Stimulated activated naive CD8-positive, alpha-beta T cell treated with anti-CD3 and anti-CD28 coated beads, Interleukin-15, amount 100 ng/mL, for 72 hours (primary cell): ENCODE data around the gene FGF12.
"Not testable (repeated sequence)": the region's sequence is repeated elsewhere in the genome, so short reads cannot be mapped to it uniquely, and the experiment has no call there.

Source experiments
- ATAC-seq: fragments of 150-1000 bp; cut with Tn5 transposase; 2 replicates; pipeline ENCODE4 v1.10.0; 2021; ENCODE audit warnings: mild to moderate bottlenecking, moderate library complexity
- DNase-seq, 2 donors: peaks; one replicate each; pipeline ENCODE4 v3.0.0; 2021 to 2022
- H3K27ac Mint-ChIP-seq, 2 donors: one replicate each; pipeline ENCODE4 v1.8.0; 2022; ENCODE audit warnings: mild to moderate bottlenecking in 2 of 2, mixed read lengths in 2 of 2, moderate library complexity in 2 of 2
- H3K27me3 Mint-ChIP-seq: one replicate; pipeline ENCODE4 v1.8.0; 2022; ENCODE audit warnings: mixed read lengths
- H3K4me1 Mint-ChIP-seq: one replicate; pipeline ENCODE4 v1.8.0; 2022; ENCODE audit warnings: mild to moderate bottlenecking, mixed read lengths
- H3K4me3 Mint-ChIP-seq, 2 donors: one replicate each; pipeline ENCODE4 v1.8.0; 2022; ENCODE audit warnings: mild to moderate bottlenecking in 2 of 2, mixed read lengths in 2 of 2, moderate library complexity in 1 of 2
- H3K9me3 Mint-ChIP-seq, 2 donors: one replicate each; pipeline ENCODE4 v1.8.0; 2022; ENCODE audit warnings: mixed read lengths in 2 of 2

FGF12 gene

GRCh38 chr3:192641919-192642318 is 85.4 kb downstream of the FGF12 start:
- DNase-seq (no peak), ATAC-seq (no peak)
- no peaks in the 10 kb centered on the region for H3K4me1 Mint-ChIP-seq
- no peak overlapping the region for H3K27ac Mint-ChIP-seq
- peaks cover 8% of the 10 kb centered on the region for H3K27me3 Mint-ChIP-seq
- no peaks in the 10 kb centered on the region for H3K9me3 Mint-ChIP-seq
- H3K4me3 Mint-ChIP-seq: no peak overlapping the region

GRCh38 chr3:192639987-192640386 is 87.4 kb downstream of the FGF12 start:
- H3K9me3 Mint-ChIP-seq: no peaks in the 10 kb centered on the region
- no peaks in the 10 kb centered on the region for H3K4me1 Mint-ChIP-seq
- H3K27ac Mint-ChIP-seq: no peak overlapping the region

GRCh38 chr3:192637803-192638202 is 89.5 kb downstream of the FGF12 start:
- no peak overlapping the region for H3K4me3 Mint-ChIP-seq
- no peaks in the 10 kb centered on the region for H3K9me3 Mint-ChIP-seq
- DNase-seq: no peak
- no peaks in the 10 kb centered on the region for H3K4me1 Mint-ChIP-seq
- no peak for ATAC-seq
- H3K27me3 Mint-ChIP-seq: no peaks in the 10 kb centered on the region
- no peak overlapping the region for H3K27ac Mint-ChIP-seq

More at GRCh38 chr3:192639987-192640386, 87.4 kb downstream of the FGF12 start:
- peaks cover 6% of the 10 kb centered on the region for H3K27me3 Mint-ChIP-seq
- H3K4me3 Mint-ChIP-seq: no peak overlapping the region
- DNase-seq: no peak
- no peak for ATAC-seq

GRCh38 chr3:192636517-192637444 is 90.6 kb downstream of the FGF12 start:
- no peaks in the 10 kb centered on the region for H3K9me3 Mint-ChIP-seq

GRCh38 chr3:192629429-192629828 is 97.9 kb downstream of the FGF12 start:
- Mint-ChIP-seq H3K4me3 (no peak overlapping the region), H3K4me1 (no peaks in the 10 kb centered on the region), H3K27ac (no peak overlapping the region), H3K9me3 (peaks cover 0 to 9% of the 10 kb centered on the region in 2 donors), H3K27me3 (no peaks in the 10 kb centered on the region)
- no peak for ATAC-seq
- DNase-seq: no peak

More at GRCh38 chr3:192636517-192637444, 90.6 kb downstream of the FGF12 start:
- ATAC-seq (no peak), DNase-seq (no peak)
- Mint-ChIP-seq H3K27me3 (no peaks in the 10 kb centered on the region), H3K4me1 (no peaks in the 10 kb centered on the region), H3K4me3 (no peak overlapping the region), H3K27ac (no peak overlapping the region)

GRCh38 chr3:192621909-192622308 is 105.4 kb downstream of the FGF12 start:
- no peak overlapping the region for H3K27ac Mint-ChIP-seq
- no peaks in the 10 kb centered on the region for H3K9me3 Mint-ChIP-seq
- no peak overlapping the region for H3K4me3 Mint-ChIP-seq
- DNase-seq: no peak
- no peaks in the 10 kb centered on the region for H3K4me1 Mint-ChIP-seq
- ATAC-seq: no peak
- H3K27me3 Mint-ChIP-seq: no peaks in the 10 kb centered on the region

- no peaks in the 10 kb centered on the region for H3K4me1 Mint-ChIP-seq
- no peak for ATAC-seq
- no peak overlapping the region for H3K27ac Mint-ChIP-seq
These were observed 107.1 kb downstream of the FGF12 start for GRCh38 chr3:192620275-192620674.

GRCh38 chr3:192611411-192611810 is 115.9 kb downstream of the FGF12 start:
- ATAC-seq (no peak), DNase-seq (no peak)
- H3K4me1 Mint-ChIP-seq: no peaks in the 10 kb centered on the region
- H3K27me3 Mint-ChIP-seq: no peaks in the 10 kb centered on the region
- no peak overlapping the region for H3K4me3 Mint-ChIP-seq
- H3K27ac Mint-ChIP-seq: no peak overlapping the region
- H3K9me3 Mint-ChIP-seq: no peaks in the 10 kb centered on the region

More at GRCh38 chr3:192620275-192620674, 107.1 kb downstream of the FGF12 start:
- no peaks in the 10 kb centered on the region for H3K27me3 Mint-ChIP-seq
- H3K9me3 Mint-ChIP-seq: no peaks in the 10 kb centered on the region
- no peak overlapping the region for H3K4me3 Mint-ChIP-seq
- DNase-seq: no peak

- Mint-ChIP-seq H3K4me1 (no peaks in the 10 kb centered on the region), H3K9me3 (peaks cover 2 to 3% of the 10 kb centered on the region in 2 donors), H3K27me3 (no peaks in the 10 kb centered on the region), H3K27ac (no peak overlapping the region), H3K4me3 (no peak overlapping the region)
- ATAC-seq: no peak
- DNase-seq: no peak
These were observed 118.4 kb downstream of the FGF12 start for GRCh38 chr3:192608726-192609600.

GRCh38 chr3:192607798-192608197 is 119.5 kb downstream of the FGF12 start:
- Mint-ChIP-seq H3K27me3 (no peaks in the 10 kb centered on the region), H3K9me3 (peaks cover 4 to 13% of the 10 kb centered on the region in 2 donors), H3K4me3 (no peak overlapping the region), H3K27ac (no peak overlapping the region), H3K4me1 (no peaks in the 10 kb centered on the region)
- ATAC-seq: no peak
- no peak for DNase-seq

- Mint-ChIP-seq H3K27ac (no peak overlapping the region), H3K9me3 (peaks cover 3 to 6% of the 10 kb centered on the region in 2 donors), H3K27me3 (no peaks in the 10 kb centered on the region), H3K4me1 (no peaks in the 10 kb centered on the region), H3K4me3 (no peak overlapping the region)
- ATAC-seq: no peak
- DNase-seq: no peak
These were observed 129.4 kb downstream of the FGF12 start for GRCh38 chr3:192597913-192598312.

GRCh38 chr3:192597506-192597905 is 129.8 kb downstream of the FGF12 start:
- no peaks in the 10 kb centered on the region for H3K4me1 Mint-ChIP-seq
- DNase-seq: no peak
- no peak overlapping the region for H3K27ac Mint-ChIP-seq
- no peaks in the 10 kb centered on the region for H3K27me3 Mint-ChIP-seq
- ATAC-seq: no peak
- H3K4me3 Mint-ChIP-seq: no peak overlapping the region
- peaks cover 0 to 6% of the 10 kb centered on the region in 2 donors for H3K9me3 Mint-ChIP-seq

GRCh38 chr3:192578729-192579128 is 148.6 kb downstream of the FGF12 start:
- no peak for DNase-seq
- Mint-ChIP-seq H3K27ac (no peak overlapping the region), H3K9me3 (peaks cover 0 to 6% of the 10 kb centered on the region in 2 donors), H3K27me3 (peaks cover 4% of the 10 kb centered on the region), H3K4me1 (no peaks in the 10 kb centered on the region), H3K4me3 (no peak overlapping the region)
- ATAC-seq: no peak

GRCh38 chr3:192577811-192578210 is 149.5 kb downstream of the FGF12 start:
- peaks cover 10% of the 10 kb centered on the region for H3K27me3 Mint-ChIP-seq
- H3K9me3 Mint-ChIP-seq: peaks cover 0 to 6% of the 10 kb centered on the region in 2 donors
- no peak overlapping the region for H3K4me3 Mint-ChIP-seq
- DNase-seq (no peak), ATAC-seq (no peak)
- no peaks in the 10 kb centered on the region for H3K4me1 Mint-ChIP-seq
- H3K27ac Mint-ChIP-seq: no peak overlapping the region

- no peak for ATAC-seq
- H3K27me3 Mint-ChIP-seq: peaks cover 12% of the 10 kb centered on the region
- DNase-seq: no peak
- peaks cover 0 to 6% of the 10 kb centered on the region in 2 donors for H3K9me3 Mint-ChIP-seq
- no peaks in the 10 kb centered on the region for H3K4me1 Mint-ChIP-seq
- H3K4me3 Mint-ChIP-seq: no peak overlapping the region
- no peak overlapping the region for H3K27ac Mint-ChIP-seq
These were observed 150.1 kb downstream of the FGF12 start for GRCh38 chr3:192577271-192577670.

GRCh38 chr3:192576704-192577103 is 150.6 kb downstream of the FGF12 start:
- H3K9me3 Mint-ChIP-seq: not testable (repeated sequence)

More at GRCh38 chr3:192576704-192577103, 150.6 kb downstream of the FGF12 start:
- H3K27ac Mint-ChIP-seq, H3K4me1 Mint-ChIP-seq, DNase-seq, ATAC-seq, H3K4me3 Mint-ChIP-seq: not testable (repeated sequence)
- peaks cover 18% of the 10 kb centered on the region for H3K27me3 Mint-ChIP-seq
